ENCODE data around the gene MYCBP2.

DNA sequence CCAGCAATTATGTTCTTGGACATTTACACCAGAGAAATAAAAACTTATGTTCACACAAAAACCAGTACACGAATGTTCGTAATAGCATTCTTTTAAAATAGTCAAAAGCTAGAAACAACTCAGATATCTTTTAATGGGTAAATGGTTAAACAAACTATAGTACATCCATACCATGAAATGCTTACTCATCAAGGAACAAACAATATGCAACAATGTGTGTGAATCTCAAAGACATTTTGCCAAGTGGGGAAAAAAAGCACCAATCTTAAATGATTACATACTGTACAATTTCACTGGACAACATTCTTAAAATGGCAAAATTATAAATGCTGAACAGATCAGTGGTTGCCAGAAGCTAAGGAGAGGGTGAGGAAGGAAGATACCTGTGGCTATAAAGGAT is 36.6 kb downstream of the MYCBP2 start:
- TF ChIP-seq, protein P1, sequence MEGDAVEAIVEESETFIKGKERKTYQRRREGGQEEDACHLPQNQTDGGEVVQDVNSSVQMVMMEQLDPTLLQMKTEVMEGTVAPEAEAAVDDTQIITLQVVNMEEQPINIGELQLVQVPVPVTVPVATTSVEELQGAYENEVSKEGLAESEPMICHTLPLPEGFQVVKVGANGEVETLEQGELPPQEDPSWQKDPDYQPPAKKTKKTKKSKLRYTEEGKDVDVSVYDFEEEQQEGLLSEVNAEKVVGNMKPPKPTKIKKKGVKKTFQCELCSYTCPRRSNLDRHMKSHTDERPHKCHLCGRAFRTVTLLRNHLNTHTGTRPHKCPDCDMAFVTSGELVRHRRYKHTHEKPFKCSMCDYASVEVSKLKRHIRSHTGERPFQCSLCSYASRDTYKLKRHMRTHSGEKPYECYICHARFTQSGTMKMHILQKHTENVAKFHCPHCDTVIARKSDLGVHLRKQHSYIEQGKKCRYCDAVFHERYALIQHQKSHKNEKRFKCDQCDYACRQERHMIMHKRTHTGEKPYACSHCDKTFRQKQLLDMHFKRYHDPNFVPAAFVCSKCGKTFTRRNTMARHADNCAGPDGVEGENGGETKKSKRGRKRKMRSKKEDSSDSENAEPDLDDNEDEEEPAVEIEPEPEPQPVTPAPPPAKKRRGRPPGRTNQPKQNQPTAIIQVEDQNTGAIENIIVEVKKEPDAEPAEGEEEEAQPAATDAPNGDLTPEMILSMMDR (IDR thresholded peaks at IDR 0.05) = no peak
- TF ChIP-seq POLR2A (IDR thresholded peaks at IDR 0.05) = no peak

Data from tibial nerve (tissue), 3 donors.